Breast epithelium (tissue), 3 donors: ENCODE data around the gene MACROD2.

Experiments
- POLR2A ChIP-seq: fragments of 450-650 bp; IDR thresholded peaks from one replicate; pipeline ENCODE4 v1.6.1; 2016; ENCODE audit warnings: antibody characterized with exemption, mild to moderate bottlenecking, moderate library complexity
- TF ChIP-seq, protein P1 (sequence below), 3 donors: fragments of 450-650 bp; IDR thresholded peaks; one replicate each; pipeline ENCODE4 v1.5.1; 2016 to 2017; ENCODE audit warnings: antibody characterized with exemption in 3 of 3, mild to moderate bottlenecking in 3 of 3, moderate library complexity in 3 of 3

- TF ChIP-seq, protein P1, sequence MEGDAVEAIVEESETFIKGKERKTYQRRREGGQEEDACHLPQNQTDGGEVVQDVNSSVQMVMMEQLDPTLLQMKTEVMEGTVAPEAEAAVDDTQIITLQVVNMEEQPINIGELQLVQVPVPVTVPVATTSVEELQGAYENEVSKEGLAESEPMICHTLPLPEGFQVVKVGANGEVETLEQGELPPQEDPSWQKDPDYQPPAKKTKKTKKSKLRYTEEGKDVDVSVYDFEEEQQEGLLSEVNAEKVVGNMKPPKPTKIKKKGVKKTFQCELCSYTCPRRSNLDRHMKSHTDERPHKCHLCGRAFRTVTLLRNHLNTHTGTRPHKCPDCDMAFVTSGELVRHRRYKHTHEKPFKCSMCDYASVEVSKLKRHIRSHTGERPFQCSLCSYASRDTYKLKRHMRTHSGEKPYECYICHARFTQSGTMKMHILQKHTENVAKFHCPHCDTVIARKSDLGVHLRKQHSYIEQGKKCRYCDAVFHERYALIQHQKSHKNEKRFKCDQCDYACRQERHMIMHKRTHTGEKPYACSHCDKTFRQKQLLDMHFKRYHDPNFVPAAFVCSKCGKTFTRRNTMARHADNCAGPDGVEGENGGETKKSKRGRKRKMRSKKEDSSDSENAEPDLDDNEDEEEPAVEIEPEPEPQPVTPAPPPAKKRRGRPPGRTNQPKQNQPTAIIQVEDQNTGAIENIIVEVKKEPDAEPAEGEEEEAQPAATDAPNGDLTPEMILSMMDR (IDR thresholded peaks at IDR 0.05) = no peak
- TF ChIP-seq POLR2A = no peak
Observed at GRCh38 chr20:14716351-14716801, 721.1 kb downstream of the MACROD2 start.
